Stomach (tissue), 9 donors: Measurements from ENCODE around the gene NR4A1. TPM values are rescaled to one million over a fixed set of nuclear protein-coding genes. Genes with fewer than 3 reads are reported as not detected.

Source experiments
- DNase-seq, 2 donors: peaks; one replicate each; pipeline versions ENCODE4 v3.0.0 to v3.0.0-alpha.2; 2013 to 2019
- H3K27ac ChIP-seq, 5 donors: fragments of 200-600 bp in 4 of 5; sonication (generic) in 4 of 5; one replicate each; pipeline ENCODE4 v1.5.1; 2013 to 2019; ENCODE audit warnings: mild to moderate bottlenecking in 1 of 5, moderate library complexity in 1 of 5
- H3K27me3 ChIP-seq, 3 donors: fragments of 200-600 bp; sonication (generic); one replicate each; pipeline ENCODE4 v1.5.1; 2017 to 2019; ENCODE audit warnings: mixed run types in 1 of 3
- H3K36me3 ChIP-seq, 4 donors: fragments of 200-600 bp; sonication (generic); 1 replicate in 3 of 4; 2 replicates in 1 of 4; pipeline ENCODE4 v1.5.1; 2016 to 2019
- H3K4me1 ChIP-seq, 4 donors: fragments of 200-600 bp; sonication (generic); one replicate each; pipeline ENCODE4 v1.5.1; 2016 to 2019
- H3K4me3 ChIP-seq, 4 donors: fragments of 200-600 bp; sonication (generic) in 3 of 4; one replicate each; pipeline ENCODE4 v1.5.1; 2016 to 2019; ENCODE audit warnings: mild to moderate bottlenecking in 1 of 4
- H3K9me3 ChIP-seq, 4 donors: fragments of 200-600 bp; sonication (generic); one replicate each; pipeline ENCODE4 v1.5.1; 2016 to 2019
- CTCF ChIP-seq, 7 experiments: fragments of 450-650 bp in 4 of 7; fragments of 200-600 bp in 3 of 7; sonication (generic) in 3 of 7; IDR thresholded peaks; one replicate each; pipeline ENCODE4 v1.5.1; 2016 to 2019; ENCODE audit warnings: antibody characterized with exemption in 7 of 7, control low read depth in 2 of 7, mild to moderate bottlenecking in 1 of 7
- EP300 ChIP-seq: sonication (generic); formaldehyde crosslinking; IDR thresholded peaks from one replicate; pipeline ENCODE4 v1.6.1; 2017; ENCODE audit warnings: antibody characterized with exemption
- POLR2A ChIP-seq, 4 donors: fragments of 450-650 bp; IDR thresholded peaks; one replicate each; pipeline ENCODE4 v1.6.1; 2016; ENCODE audit warnings: antibody characterized with exemption in 4 of 4, control low read depth in 2 of 4, mild to moderate bottlenecking in 1 of 4, moderate library complexity in 1 of 4
- POLR2AphosphoS5 ChIP-seq, 3 donors: sonication (generic); formaldehyde crosslinking; IDR thresholded peaks; one replicate each; pipeline ENCODE4 v1.6.1; 2016; ENCODE audit warnings: antibody characterized with exemption in 3 of 3
- WGBS, 5 donors: extraction: QIAGEN DNeasy Blood & Tissue Kit in 3 of 5; methylation state at CpG; one replicate each; pipeline versions ENCODE4 v1.1.5 to v1.1.7; 2013 to 2018; 5-methylcytosine and 5-hydroxymethylcytosine counted together
- intact Hi-C: fragments of 100-400 bp; cut with DNase I; formaldehyde crosslinking; loops from one replicate; pipeline ENCODE4 v1.15.1; 2023; ENCODE audit warnings: low total_unique reads
- polyA plus RNA-seq, 3 donors: library from polyadenylated mRNA; stranded (reverse); fragments of 200-250 nt; gene quantifications; one replicate each; pipeline ENCODE4 v1.2.3, GENCODE V29; 2013
- total RNA-seq, 5 donors: library from RNA; depleted of rRNA; stranded (reverse); fragments of >200 nt; gene quantifications; one replicate each; pipeline versions ENCODE4 v1.1.0 to v1.2.3, GENCODE V29; 2014 to 2016
- donor health status: healthy with polysubstance abuse.
- donor health status: Bipolar disorder and iron deficiency.
- donor health status: healthy.

Gene NR4A1
- total and polyA plus RNA-seq, 8 donors = 29.4 to 384 (median 68.0) TPM

GRCh38 chr12:52057638-52058576 lies 6.7 kb downstream of the NR4A1 start:
- 84 to 91% (median 88%) methylated on average over 14 of the region's 14 CpGs for WGBS, 5 donors
- TF ChIP-seq EP300 (no peak), POLR2AphosphoS5 (IDR thresholded peaks at IDR 0.05) (peak in 2 of 3 donors; percentile 3 to 29), POLR2A (IDR thresholded peaks at IDR 0.05) (peak in 1 of 4 donors; percentile 8), CTCF (IDR thresholded peaks at IDR 0.05) (no peak)
- peaks cover 38 to 60% (median 57%) of the 10 kb centered on the region in 4 donors for H3K36me3 ChIP-seq
- DNase-seq = no peak
- peaks cover 18 to 43% (median 24%) of the 10 kb centered on the region in 4 donors for H3K4me1 ChIP-seq
- H3K9me3 ChIP-seq = no peaks in the 10 kb centered on the region
- H3K4me3 ChIP-seq = no peak overlapping the region
- intact Hi-C loops = no loop called here
- H3K27me3 ChIP-seq = no peaks in the 10 kb centered on the region
- H3K27ac ChIP-seq = peak overlapping the region in 1 of 5 donors; percentile 100

GRCh38 chr12:52058631-52059361 lies 7.6 kb downstream of the NR4A1 start:
- Histone ChIP-seq H3K9me3 (no peaks in the 10 kb centered on the region), H3K27me3 (no peaks in the 10 kb centered on the region), H3K27ac (peak overlapping the region in 1 of 5 donors; percentile 69), H3K36me3 (peaks cover 38 to 58% (median 56%) of the 10 kb centered on the region in 4 donors), H3K4me3 (no peak overlapping the region), H3K4me1 (peaks cover 13 to 38% (median 16%) of the 10 kb centered on the region in 4 donors)
- DNase-seq = peak in 1 of 2 donors; percentile 76
- WGBS, 5 donors = 67 to 71% (median 68%) methylated on average over 19 to 25 of the region's 25 CpGs
- TF ChIP-seq POLR2AphosphoS5 (IDR thresholded peaks at IDR 0.05) = peak; percentile 50 to 87 (median 75)
- TF ChIP-seq CTCF (IDR thresholded peaks at IDR 0.05) = no peak
- intact Hi-C loops = no loop called here

- intact Hi-C loops = no loop called here
- H3K4me1 ChIP-seq = peaks cover 10 to 27% (median 13%) of the 10 kb centered on the region in 4 donors
- no peaks in the 10 kb centered on the region for H3K9me3 ChIP-seq
- DNase-seq = peak in 1 of 2 donors; percentile 69
- WGBS, 5 donors = 64 to 77% (median 72%) methylated on average over 10 to 12 of the region's 12 CpGs
- H3K27me3 ChIP-seq = no peaks in the 10 kb centered on the region
- peak overlapping the region in 2 of 5 donors; percentile 39 to 69 for H3K27ac ChIP-seq
- peak; percentile 8 to 87 (median 44) for TF ChIP-seq POLR2AphosphoS5 (IDR thresholded peaks at IDR 0.05)
- TF ChIP-seq POLR2A (IDR thresholded peaks at IDR 0.05) = no peak
- no peak overlapping the region for H3K4me3 ChIP-seq
- H3K36me3 ChIP-seq = peaks cover 33 to 48% (median 45%) of the 10 kb centered on the region in 4 donors
Measured at GRCh38 chr12:52059582-52060497, 8.6 kb downstream of the NR4A1 start.

- H3K9me3 ChIP-seq = no peaks in the 10 kb centered on the region
- peaks cover 25 to 40% (median 37%) of the 10 kb centered on the region in 4 donors for H3K36me3 ChIP-seq
- no peaks in the 10 kb centered on the region for H3K27me3 ChIP-seq
- peak overlapping the region in 2 of 5 donors; percentile 11 to 69 for H3K27ac ChIP-seq
- WGBS, 5 donors = 70 to 87% (median 75%) methylated on average over 11 to 14 of the region's 14 CpGs
- no peak overlapping the region for H3K4me3 ChIP-seq
- TF ChIP-seq POLR2AphosphoS5 (IDR thresholded peaks at IDR 0.05) (no peak), CTCF (IDR thresholded peaks at IDR 0.05) (no peak), EP300 (no peak), POLR2A (IDR thresholded peaks at IDR 0.05) (no peak)
- intact Hi-C loops = no loop called here
- DNase-seq = peak in 1 of 2 donors; percentile 29
- peaks cover 7 to 19% (median 13%) of the 10 kb centered on the region in 4 donors for H3K4me1 ChIP-seq
Measured at GRCh38 chr12:52060498-52061177, 9.4 kb downstream of the NR4A1 start.
